GM18526 (cell line): ENCODE results near the gene FOXL2NB.

Experiments
- POLR2A ChIP-seq: IDR thresholded peaks from 3 replicates; pipeline ENCODE4 v1.6.1; 2011; ENCODE audit not compliant: insufficient read length; ENCODE audit errors: extremely low read depth

Gene FOXL2NB

GRCh38 chr3:138939561-138940241 lies 7.3 kb upstream of the FOXL2NB start:
- no peak for TF ChIP-seq POLR2A

- TF ChIP-seq POLR2A = no peak
Measured at GRCh38 chr3:138940446-138940845, 6.6 kb upstream of the FOXL2NB start.

DNA sequence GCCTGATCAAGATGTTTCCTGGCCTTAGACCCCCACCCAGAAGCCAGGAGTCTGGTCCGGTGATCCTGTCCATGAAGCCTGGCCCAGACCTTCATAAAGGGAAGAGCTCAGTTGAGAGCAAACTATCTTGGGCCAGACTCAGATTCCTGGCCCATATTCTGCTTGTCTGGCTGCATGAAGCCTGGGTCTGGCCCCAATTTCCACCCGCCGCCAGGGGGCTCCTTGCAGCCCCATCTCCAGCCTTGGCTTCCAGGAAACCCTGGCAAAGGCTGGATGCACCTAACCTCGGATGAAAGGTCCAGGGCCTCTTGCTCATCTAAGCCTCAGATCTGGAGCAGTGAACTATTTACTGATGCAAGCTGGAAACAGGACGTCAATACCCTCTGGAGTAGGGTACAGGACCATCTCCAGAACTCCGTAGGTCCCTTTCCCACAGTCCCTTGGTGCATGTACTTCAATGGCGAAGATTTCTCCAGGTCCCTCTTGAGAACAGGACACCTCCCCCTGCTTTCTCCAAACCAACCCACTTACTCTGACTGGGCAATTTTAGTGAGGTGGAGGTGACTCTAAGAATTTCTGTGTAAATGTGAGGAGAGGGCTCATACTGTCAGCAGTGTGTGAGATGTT lies 5.6 kb upstream of the FOXL2NB start:
- TF ChIP-seq POLR2A = no peak

- no peak for TF ChIP-seq POLR2A
Measured at GRCh38 chr3:138942271-138942670, 4.7 kb upstream of the FOXL2NB start.

GRCh38 chr3:138942861-138943623 lies 4.0 kb upstream of the FOXL2NB start:
- TF ChIP-seq POLR2A = no peak

DNA sequence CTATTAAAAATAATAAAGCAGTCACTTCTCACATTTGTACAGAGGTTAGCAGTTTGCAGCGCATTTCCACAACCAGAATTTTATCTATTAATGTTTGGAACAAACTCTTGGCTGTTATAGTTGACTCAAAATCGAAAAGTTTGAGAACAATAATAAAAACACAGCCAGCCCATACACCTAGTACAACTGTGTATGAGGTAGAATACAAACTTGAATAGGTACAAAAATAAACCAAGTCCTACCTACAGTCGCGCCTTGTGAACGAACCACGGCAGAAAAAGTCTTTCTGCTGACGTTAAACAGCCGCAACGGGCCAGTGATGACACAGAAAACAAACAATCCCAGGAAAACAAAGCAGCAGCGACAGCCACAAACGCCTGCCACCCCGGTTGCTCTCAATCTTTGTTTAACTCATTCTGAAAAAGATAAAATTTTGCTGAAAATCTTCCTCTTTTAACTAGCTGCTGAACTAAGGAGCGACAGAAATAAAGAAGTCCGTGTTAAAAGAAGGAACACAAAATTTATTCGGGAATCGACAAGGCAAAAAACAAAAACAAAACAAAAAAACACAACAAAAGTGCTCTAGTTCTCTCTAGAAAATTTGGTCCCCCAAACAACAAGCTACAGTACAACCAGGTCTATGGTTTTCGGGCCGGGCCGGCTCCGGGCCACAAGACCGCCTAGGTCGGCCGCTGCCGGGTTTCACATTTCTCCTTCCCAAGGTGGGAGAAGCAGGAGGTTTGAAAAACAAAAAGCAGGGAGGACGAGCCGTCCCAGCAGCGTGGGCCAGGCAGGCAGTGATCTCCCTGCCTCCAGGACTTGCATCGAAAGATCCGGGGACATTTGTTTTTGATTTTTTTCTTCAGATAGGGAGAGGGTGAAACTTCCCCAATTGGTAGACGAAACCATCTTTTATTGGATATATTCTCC lies 3.0 kb upstream of the FOXL2NB start:
- no peak for TF ChIP-seq POLR2A

GRCh38 chr3:138944654-138944928 lies 2.4 kb upstream of the FOXL2NB start:
- TF ChIP-seq POLR2A = no peak

DNA sequence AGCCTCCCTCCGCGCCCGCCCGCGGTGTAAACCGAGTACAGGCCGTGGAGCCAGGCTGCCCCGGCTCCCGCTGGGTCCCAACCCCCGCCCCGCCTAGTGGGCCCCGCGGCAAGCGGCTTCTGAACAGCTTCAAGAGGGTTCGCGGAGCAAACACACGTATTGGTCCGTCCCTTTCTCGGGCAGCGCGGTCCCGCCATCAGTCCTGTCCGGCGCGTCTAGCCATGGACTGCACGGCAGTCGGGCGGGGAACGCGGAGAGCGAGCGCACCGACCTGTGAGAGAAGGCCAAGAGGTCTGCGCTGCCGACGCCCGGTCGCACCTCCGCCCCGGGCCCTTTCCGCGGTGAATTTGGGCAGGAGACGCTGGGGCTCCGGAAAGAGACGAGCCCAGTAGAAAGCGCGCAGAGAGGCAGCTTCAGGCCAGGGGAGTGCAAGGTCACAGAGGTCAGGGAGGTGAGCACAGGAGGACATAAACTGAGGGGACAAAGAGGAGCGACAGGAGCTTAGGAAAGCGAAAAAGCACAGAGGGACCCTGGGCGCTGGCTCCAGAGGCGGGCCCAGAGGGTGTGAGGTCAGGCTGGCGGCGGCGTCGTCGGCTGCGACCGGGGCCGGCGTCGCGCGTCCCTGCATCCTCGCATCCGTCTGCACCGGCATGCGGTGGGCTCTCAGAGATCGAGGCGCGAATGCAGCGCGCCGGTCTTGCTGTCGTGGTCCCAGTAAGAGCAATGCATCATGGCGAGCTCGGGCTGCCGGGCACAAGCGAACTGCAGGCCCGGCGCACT lies 1.9 kb upstream of the FOXL2NB start:
- TF ChIP-seq POLR2A = no peak

DNA sequence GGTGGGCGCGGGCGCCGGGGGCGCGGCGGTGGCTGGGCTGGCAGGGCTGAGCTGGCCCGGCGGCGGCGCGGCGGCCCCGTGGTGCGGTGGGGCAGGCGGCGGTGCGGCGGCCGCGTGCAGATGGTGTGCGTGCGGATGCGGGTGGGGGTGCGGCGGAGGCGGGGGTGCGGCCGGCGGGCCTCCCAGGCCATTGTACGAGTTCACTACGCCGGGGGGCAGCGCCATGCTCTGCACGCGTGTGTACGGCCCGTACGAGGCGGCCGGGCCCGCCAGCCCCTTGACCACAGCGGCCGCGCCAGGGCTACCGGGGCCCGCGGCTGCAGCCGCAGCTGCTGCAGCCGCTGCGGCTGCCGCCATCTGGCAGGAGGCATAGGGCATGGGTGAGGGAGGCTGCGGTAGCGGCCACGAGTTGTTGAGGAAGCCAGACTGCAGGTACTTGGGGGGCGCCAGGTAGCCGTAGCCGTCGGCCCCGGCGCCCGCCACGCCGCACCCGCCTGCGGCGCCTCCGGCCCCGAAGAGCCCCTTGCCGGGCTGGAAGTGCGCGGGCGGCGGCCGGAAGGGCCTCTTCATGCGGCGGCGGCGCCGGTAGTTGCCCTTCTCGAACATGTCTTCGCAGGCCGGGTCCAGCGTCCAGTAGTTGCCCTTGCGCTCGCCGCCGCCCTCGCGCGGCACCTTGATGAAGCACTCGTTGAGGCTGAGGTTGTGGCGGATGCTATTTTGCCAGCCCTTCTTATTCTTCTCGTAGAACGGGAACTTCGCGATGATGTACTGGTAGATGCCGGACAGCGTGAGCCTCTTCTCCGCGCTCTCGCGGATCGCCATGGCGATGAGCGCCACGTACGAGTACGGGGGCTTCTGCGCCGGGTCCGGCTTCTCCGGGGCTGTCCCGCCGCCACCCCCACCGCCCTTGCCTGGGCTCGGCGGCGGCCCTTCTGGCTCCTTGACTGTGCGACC lies 1.0 kb upstream of the FOXL2NB start:
- TF ChIP-seq POLR2A = no peak

DNA sequence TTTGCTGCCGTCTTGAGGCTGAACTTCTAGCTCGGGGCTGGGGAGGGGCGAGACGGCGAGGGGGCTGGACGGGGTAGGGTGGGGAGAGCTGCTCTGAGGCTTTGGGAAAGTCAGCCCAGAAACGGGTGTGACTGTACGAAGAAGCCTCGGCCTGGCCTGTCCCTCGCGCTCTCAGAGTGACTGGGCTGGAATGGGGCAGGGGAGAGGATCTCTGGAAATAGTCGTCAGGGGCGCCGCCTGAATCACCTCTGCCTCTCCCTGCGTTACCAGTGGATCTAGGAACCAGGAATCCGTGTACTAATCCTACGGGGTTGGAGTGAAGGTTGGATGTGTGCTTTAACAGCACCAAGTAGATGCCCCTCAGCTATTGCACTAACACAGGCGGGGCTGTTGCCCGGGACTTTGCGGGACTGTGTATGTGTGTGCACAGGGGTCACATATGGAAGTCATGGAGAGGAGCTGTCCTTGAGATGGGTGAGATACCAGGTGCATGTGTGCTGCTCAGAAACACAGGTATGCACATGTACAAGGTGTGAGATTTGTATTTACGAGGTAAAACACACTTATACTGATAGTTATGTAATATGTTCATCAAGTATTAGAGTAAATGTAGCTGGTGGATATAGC lies 591 bp downstream of the FOXL2NB start:
- no peak for TF ChIP-seq POLR2A

- TF ChIP-seq POLR2A = no peak
Measured at GRCh38 chr3:138948371-138949001, 1.5 kb downstream of the FOXL2NB start.

DNA sequence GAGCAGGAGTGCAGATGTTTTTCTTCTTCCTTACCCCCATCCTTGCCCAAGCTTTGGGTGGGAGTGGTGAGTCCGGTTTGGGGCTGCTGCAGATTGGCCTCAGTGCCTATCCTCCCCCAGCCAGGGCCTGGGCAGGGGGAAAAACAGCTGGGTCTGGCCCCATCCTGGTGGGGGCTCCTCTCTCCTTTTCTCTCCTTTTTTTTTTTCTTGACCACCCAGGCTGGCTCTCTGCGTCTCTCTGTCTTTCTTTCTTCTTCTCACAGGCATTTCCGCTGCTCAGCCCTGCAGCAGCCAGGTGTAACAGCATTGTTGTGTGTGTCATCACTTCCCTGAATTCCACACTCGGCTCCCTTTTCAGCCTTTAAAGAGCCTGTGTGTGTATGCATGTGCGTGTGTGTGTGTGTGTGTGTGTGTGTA lies 2.0 kb downstream of the FOXL2NB start:
- no peak for TF ChIP-seq POLR2A
